ENCODE results near the gene EYA4. TPM values are rescaled to one million over a fixed set of nuclear protein-coding genes. Genes with fewer than 3 reads are reported as not detected.

The EYA4 gene
- total RNA-seq, 1 experiment from 2014 or later: not detected

DNA sequence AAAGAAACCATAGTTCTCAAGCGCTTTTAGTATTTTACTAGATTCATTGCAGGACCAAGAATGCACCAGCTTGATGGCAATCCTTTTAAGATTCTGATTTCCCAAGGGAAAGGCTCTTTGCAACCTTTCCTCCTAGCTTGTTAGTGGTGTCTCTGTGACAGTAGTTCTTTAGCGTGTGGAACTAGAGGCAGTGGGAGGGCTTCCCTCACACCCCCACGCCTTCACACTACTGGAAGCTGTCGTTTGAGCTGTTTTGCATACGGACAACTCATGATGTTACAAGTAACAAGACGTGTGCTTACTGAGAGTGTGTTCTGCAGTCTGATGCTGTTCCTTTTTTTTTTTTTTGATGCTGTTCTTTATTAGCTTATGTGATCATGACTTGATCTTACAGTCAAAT lies 34.1 kb downstream of the EYA4 start:
- H3K36me3 ChIP-seq (ENCODE audit: control insufficient read depth, insufficient read depth, low read length): no peaks in the 10 kb centered on the region
- ATAC-seq: no peak
- no peaks in the 10 kb centered on the region for H3K9me3 ChIP-seq (ENCODE audit: control insufficient read depth, insufficient read depth, low read depth, low read length)
- DNase-seq (ENCODE audit: low read depth, low spot score): no peak
- POLR2A ChIA-PET: no interaction called here
- H3K4me1 ChIP-seq (ENCODE audit: control insufficient read depth, insufficient read depth, low read length): no peaks in the 10 kb centered on the region
- H3K27ac ChIP-seq (ENCODE audit: low read length): no peak overlapping the region
- CTCF ChIA-PET: no interaction called here
- no peaks in the 10 kb centered on the region for H3K27me3 ChIP-seq (ENCODE audit: control insufficient read depth, insufficient read depth, low read length)
- H3K4me3 ChIP-seq (ENCODE audit: low read depth in 2 of 2, low read length in 2 of 2): no peak overlapping the region
- in situ Hi-C loops (cut with HindIII; ENCODE audit: low pct_unique_long_range_greater_than_20kb, low sequenced_read_pairs) (no loop called here), intact Hi-C loops (cut with micrococcal nuclease; ENCODE audit: unreplicated experiment) (no loop called here)
- TF ChIP-seq TCF7L2 (IDR thresholded peaks at IDR 0.05; ENCODE audit: low read depth, low read length): no peak
- no peak for TF ChIP-seq SIN3A (IDR thresholded peaks at IDR 0.05; ENCODE audit: borderline replicate concordance, insufficient read depth, low read depth, low read length)
- TF ChIP-seq, protein P1, sequence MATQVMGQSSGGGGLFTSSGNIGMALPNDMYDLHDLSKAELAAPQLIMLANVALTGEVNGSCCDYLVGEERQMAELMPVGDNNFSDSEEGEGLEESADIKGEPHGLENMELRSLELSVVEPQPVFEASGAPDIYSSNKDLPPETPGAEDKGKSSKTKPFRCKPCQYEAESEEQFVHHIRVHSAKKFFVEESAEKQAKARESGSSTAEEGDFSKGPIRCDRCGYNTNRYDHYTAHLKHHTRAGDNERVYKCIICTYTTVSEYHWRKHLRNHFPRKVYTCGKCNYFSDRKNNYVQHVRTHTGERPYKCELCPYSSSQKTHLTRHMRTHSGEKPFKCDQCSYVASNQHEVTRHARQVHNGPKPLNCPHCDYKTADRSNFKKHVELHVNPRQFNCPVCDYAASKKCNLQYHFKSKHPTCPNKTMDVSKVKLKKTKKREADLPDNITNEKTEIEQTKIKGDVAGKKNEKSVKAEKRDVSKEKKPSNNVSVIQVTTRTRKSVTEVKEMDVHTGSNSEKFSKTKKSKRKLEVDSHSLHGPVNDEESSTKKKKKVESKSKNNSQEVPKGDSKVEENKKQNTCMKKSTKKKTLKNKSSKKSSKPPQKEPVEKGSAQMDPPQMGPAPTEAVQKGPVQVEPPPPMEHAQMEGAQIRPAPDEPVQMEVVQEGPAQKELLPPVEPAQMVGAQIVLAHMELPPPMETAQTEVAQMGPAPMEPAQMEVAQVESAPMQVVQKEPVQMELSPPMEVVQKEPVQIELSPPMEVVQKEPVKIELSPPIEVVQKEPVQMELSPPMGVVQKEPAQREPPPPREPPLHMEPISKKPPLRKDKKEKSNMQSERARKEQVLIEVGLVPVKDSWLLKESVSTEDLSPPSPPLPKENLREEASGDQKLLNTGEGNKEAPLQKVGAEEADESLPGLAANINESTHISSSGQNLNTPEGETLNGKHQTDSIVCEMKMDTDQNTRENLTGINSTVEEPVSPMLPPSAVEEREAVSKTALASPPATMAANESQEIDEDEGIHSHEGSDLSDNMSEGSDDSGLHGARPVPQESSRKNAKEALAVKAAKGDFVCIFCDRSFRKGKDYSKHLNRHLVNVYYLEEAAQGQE (IDR thresholded peaks at IDR 0.05; ENCODE audit: insufficient read depth in 1 of 2, low read depth in 2 of 2, low read length in 1 of 2): no peak
- TF ChIP-seq POLR2AphosphoS5 (IDR thresholded peaks at IDR 0.05; ENCODE audit: low read depth, low read length): no peak
- TF ChIP-seq, protein P2, sequence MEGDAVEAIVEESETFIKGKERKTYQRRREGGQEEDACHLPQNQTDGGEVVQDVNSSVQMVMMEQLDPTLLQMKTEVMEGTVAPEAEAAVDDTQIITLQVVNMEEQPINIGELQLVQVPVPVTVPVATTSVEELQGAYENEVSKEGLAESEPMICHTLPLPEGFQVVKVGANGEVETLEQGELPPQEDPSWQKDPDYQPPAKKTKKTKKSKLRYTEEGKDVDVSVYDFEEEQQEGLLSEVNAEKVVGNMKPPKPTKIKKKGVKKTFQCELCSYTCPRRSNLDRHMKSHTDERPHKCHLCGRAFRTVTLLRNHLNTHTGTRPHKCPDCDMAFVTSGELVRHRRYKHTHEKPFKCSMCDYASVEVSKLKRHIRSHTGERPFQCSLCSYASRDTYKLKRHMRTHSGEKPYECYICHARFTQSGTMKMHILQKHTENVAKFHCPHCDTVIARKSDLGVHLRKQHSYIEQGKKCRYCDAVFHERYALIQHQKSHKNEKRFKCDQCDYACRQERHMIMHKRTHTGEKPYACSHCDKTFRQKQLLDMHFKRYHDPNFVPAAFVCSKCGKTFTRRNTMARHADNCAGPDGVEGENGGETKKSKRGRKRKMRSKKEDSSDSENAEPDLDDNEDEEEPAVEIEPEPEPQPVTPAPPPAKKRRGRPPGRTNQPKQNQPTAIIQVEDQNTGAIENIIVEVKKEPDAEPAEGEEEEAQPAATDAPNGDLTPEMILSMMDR (IDR thresholded peaks at IDR 0.05): no peak
- BruUV-seq (replicated peaks): no TSS peak

DNA sequence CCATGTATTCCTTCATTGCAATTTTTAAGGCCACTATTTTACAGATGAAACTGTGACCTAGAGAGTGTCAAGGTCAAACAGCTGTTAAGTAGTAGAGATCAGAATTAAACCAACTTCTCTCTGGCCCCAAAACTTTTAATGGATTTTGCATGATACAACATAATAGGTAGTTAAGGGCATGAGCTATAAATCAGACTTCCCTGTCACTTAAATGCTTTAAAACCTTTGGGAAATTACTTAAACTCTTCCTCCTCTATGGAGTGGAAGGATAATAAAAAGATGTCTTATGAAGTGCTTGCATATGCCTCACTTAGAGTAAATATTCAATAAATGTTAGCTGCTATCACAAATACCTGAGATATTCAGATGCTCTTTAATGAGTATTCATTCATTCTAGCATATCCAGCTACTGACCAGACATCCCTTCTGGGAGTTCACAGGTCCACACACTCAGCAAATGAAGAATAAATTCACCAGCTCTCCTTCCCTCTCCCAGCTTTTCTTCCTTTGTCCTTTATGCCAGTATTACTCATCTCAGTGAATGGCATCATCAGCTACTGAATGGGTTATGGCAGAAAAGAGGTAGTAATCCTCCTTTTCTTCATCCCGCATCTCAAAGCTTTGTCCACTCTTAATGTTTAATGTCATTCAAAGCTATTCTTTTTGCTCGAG lies 36.2 kb downstream of the EYA4 start:
- ChIA-PET POLR2A (no interaction called here), CTCF (no interaction called here)
- H3K9me3 ChIP-seq (ENCODE audit: control insufficient read depth, insufficient read depth, low read depth, low read length): no peaks in the 10 kb centered on the region
- in situ Hi-C loops (cut with HindIII; ENCODE audit: low pct_unique_long_range_greater_than_20kb, low sequenced_read_pairs) (no loop called here), intact Hi-C loops (cut with micrococcal nuclease; ENCODE audit: unreplicated experiment) (no loop called here)
- no peak for TF ChIP-seq TCF7L2 (IDR thresholded peaks at IDR 0.05; ENCODE audit: low read depth, low read length)
- TF ChIP-seq, protein P2 (IDR thresholded peaks at IDR 0.05): no peak
- TF ChIP-seq SIN3A (IDR thresholded peaks at IDR 0.05; ENCODE audit: borderline replicate concordance, insufficient read depth, low read depth, low read length): no peak
- TF ChIP-seq POLR2AphosphoS5 (IDR thresholded peaks at IDR 0.05; ENCODE audit: low read depth, low read length): no peak
- TF ChIP-seq, protein P1 (IDR thresholded peaks at IDR 0.05; ENCODE audit: insufficient read depth in 1 of 2, low read depth in 2 of 2, low read length in 1 of 2): no peak
- H3K36me3 ChIP-seq (ENCODE audit: control insufficient read depth, insufficient read depth, low read length): no peaks in the 10 kb centered on the region
- H3K27me3 ChIP-seq (ENCODE audit: control insufficient read depth, insufficient read depth, low read length): no peaks in the 10 kb centered on the region
- H3K27ac ChIP-seq (ENCODE audit: low read length): no peak overlapping the region
- DNase-seq (ENCODE audit: low read depth, low spot score) (no peak), ATAC-seq (no peak)
- no peak overlapping the region for H3K4me3 ChIP-seq (ENCODE audit: low read depth in 2 of 2, low read length in 2 of 2)
- BruUV-seq (replicated peaks): no TSS peak
- no peaks in the 10 kb centered on the region for H3K4me1 ChIP-seq (ENCODE audit: control insufficient read depth, insufficient read depth, low read length)

Data from Panc1 (cell line).